ENCODE data around the gene SEZ6L2.
"Not testable (repeated sequence)": the region's sequence is repeated elsewhere in the genome, so short reads cannot be mapped to it uniquely, and the experiment has no call there.

SEZ6L2 gene

GRCh38 chr16:29899516-29900101 lies at the start of gene SEZ6L2:
TSS of gene SEZ6L2 (minus strand) at chr16:29899550. CDS start at chr16:29899019, 531 bp downstream.
- peak; percentile 88 for DNase-seq (ENCODE audit: low read depth)
- peak; percentile 33 for TF ChIP-seq CTCF (IDR thresholded peaks at IDR 0.05; ENCODE audit: control insufficient read depth, extremely low read depth, insufficient read depth)
- peak within 1 kb of the TSS; percentile 83 for H3K4me3 ChIP-seq (ENCODE audit: low read depth, low read length)

- no peak for DNase-seq (ENCODE audit: low read depth)
- no peak for TF ChIP-seq CTCF (IDR thresholded peaks at IDR 0.05; ENCODE audit: control insufficient read depth, extremely low read depth, insufficient read depth)
- H3K4me3 ChIP-seq (ENCODE audit: low read depth, low read length), result no peak overlapping the region
Measured at GRCh38 chr16:29947897-29948296, 48.5 kb upstream of the SEZ6L2 start.

DNA sequence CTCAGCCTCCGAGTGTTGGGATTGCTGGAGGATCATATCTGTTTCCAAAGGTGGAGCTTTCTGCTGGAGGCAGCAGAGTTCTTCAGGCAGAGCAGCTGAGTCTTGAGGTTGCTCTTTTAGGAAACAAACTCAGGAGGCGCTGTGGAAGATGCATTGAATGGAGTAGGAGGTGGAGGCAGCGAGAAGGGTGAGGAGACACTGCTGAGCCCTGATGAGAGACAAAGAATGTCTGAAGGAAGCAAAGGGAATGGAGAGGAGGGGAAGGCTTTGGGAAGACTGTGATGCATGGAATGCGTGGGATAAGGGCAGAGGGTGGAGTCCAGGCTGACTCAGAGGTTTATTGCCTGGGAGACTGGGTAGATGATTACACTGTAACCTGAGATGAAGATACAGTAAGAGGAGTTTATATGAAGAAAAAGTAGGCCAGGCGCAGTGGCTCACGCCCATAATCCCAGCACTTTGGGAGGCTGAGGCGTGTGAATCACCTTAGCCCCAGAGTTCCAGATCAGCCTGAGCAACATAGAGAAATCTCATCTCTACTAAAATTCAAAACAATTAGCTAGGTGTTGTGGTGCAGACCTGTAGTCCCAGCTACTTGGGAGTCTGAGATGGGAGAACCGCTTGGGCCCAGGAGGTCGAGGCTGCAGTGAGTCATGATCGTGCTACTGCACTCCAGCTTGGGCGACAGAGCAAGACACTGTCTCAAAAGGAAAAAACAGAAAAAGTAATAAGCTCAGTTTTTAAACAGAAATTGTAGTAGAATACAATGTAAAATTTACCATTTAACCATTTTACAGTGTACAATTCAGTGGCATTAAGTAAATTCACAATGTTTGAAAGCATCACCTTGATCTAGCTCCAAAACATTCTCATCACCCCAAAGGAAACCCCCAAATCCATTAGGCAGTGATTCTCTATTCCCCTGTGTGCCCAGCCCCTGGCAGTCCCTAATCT lies 44.8 kb upstream of the SEZ6L2 start:
- DNase-seq (ENCODE audit: low read depth), result peak; percentile 89
- peak; percentile 28 for TF ChIP-seq CTCF (IDR thresholded peaks at IDR 0.05; ENCODE audit: control insufficient read depth, extremely low read depth, insufficient read depth)
- no peak overlapping the region for H3K4me3 ChIP-seq (ENCODE audit: low read depth, low read length)

- TF ChIP-seq CTCF (IDR thresholded peaks at IDR 0.05; ENCODE audit: control insufficient read depth, extremely low read depth, insufficient read depth), result no peak
- DNase-seq (ENCODE audit: low read depth), result no peak
Measured at GRCh38 chr16:29940656-29941055, 41.3 kb upstream of the SEZ6L2 start.

DNA sequence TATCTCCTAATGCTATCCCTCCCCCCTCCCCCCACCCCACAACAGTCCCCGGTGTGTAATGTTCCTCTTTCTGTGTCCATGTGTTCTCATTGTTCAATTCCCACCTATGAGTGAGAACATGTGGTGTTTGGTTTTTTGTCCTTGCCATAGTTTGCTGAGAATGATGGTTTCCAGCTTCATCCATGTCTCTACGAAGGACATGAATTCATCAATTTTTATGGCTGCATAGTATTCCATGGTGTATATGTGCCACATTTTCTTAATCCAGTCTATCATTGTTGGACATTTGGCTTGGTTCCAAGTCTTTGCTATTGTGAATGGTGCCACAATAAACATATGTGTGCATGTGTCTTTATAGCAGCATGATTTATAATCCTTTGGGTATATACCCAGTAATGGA lies 32.4 kb upstream of the SEZ6L2 start:
- H3K4me3 ChIP-seq (ENCODE audit: low read depth, low read length); DNase-seq (ENCODE audit: low read depth): not testable (repeated sequence)

More at GRCh38 chr16:29940656-29941055, 41.3 kb upstream of the SEZ6L2 start:
- no peak overlapping the region for H3K4me3 ChIP-seq (ENCODE audit: low read depth, low read length)

DNA sequence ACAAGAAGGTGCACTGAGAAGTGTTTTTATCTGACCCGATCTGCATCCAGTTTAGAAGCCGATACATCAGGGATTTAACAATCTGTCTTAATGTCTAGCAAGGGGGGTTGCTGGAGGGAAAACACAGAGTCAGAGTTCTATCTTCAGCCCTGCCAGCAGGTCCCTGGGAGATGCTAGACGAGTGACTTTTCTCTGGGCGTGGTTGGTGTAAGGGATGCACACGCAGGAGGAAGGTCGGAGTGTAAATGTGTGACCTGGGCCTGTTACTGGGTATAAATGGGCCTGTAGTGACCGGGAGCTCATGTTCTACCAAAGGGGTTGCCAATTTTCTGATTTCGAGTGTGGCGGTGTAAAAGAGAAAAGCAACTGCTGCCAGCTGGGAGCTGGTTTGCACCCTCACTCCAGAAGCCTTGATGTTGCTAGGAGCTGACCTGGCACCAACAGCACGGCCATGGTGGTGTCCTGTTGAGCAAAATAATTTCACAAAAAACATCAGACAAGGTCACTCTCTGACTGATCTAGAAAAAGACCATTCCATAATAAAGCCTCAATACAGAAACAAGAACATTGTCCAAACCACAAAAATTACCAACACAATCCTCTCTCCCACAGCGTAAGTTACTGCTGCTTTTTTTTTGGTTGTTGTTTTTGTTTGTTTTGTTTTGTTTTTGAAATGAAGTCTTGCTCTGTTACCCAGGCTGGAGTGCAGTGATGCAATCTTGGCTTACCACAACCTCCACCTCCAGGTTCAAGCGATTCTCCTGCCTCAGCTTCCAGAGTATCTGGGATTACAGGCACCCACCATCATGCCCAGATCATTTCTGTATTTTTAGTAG lies 27.9 kb upstream of the SEZ6L2 start:
- peak overlapping the region; percentile 90 for H3K4me3 ChIP-seq (ENCODE audit: low read depth, low read length)
- no peak for DNase-seq (ENCODE audit: low read depth)
- TF ChIP-seq CTCF (IDR thresholded peaks at IDR 0.05; ENCODE audit: control insufficient read depth, extremely low read depth, insufficient read depth), result no peak

DNA sequence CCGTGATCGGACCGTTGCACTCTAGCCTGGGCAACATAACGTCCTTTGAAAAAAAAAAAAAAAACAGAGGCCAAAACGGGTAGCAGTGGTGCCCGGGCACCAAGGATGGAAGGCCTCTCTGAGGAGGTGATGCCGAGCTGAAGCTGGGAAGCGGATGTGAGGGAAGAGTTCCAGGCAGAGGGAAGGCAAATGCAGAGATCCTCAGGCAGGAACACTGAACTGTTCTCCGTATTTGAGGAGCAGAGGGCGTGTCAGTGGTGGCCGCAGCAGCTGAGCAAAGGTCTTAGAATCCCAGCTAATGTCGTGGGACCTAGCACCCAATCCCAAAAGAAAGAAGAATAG lies 27.3 kb upstream of the SEZ6L2 start:
- no peak for DNase-seq (ENCODE audit: low read depth)
- TF ChIP-seq CTCF (IDR thresholded peaks at IDR 0.05; ENCODE audit: control insufficient read depth, extremely low read depth, insufficient read depth), result no peak
- peak overlapping the region; percentile 90 for H3K4me3 ChIP-seq (ENCODE audit: low read depth, low read length)
